ENCODE measurements around the gene SLC4A2.
A peak's percentile ranks its signal among the peaks of the same experiment; 100 is the strongest.

Gene SLC4A2

GRCh38 chr7:151118108-151119054 is 59.0 kb downstream of the SLC4A2 start:
- DNase-seq: no peak

GRCh38 chr7:151119055-151119415 is 59.6 kb downstream of the SLC4A2 start:
- no peak for DNase-seq

GRCh38 chr7:151119902-151120301 is 60.5 kb downstream of the SLC4A2 start:
- no peak for DNase-seq

GRCh38 chr7:151120896-151121295 is 61.5 kb downstream of the SLC4A2 start:
- no peak for DNase-seq

- DNase-seq: no peak
Measured at GRCh38 chr7:151121380-151122170, 62.2 kb downstream of the SLC4A2 start.

GRCh38 chr7:151122276-151122675 is 62.9 kb downstream of the SLC4A2 start:
- DNase-seq: no peak

- DNase-seq: no peak
Measured at GRCh38 chr7:151122796-151123157, 63.4 kb downstream of the SLC4A2 start.

GRCh38 chr7:151123158-151123821 is 63.9 kb downstream of the SLC4A2 start:
- DNase-seq: no peak

GRCh38 chr7:151123822-151124464 is 64.6 kb downstream of the SLC4A2 start:
- DNase-seq: peak; percentile 36

- no peak for DNase-seq
Measured at GRCh38 chr7:151124481-151124880, 65.1 kb downstream of the SLC4A2 start.

GRCh38 chr7:151124899-151125399 is 65.6 kb downstream of the SLC4A2 start:
- DNase-seq: no peak

- DNase-seq: no peak
Measured at GRCh38 chr7:151125470-151125845, 66.1 kb downstream of the SLC4A2 start.

GRCh38 chr7:151125846-151126481 is 66.6 kb downstream of the SLC4A2 start:
- DNase-seq: no peak

Measured in NCI-H510A (cell line).